ENCODE data around the gene AKT3.
A peak's percentile ranks its signal among the peaks of the same experiment; 100 is the strongest.
"Not testable (repeated sequence)": the region's sequence is repeated elsewhere in the genome, so short reads cannot be mapped to it uniquely, and the experiment has no call there.

Gene AKT3

DNA sequence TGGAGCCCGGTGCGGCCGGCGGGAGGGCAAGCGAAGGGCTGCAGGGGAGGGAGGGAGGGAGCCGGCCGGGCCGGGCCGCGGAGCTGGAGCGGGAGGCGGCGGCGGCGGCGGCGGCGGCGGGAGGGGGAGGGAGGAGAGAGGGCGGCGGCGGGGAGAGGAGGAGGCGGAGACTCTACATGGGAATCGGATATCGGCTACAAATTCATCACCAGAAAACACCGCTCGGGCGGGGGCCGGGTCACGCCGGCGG is at the start of gene AKT3:
Gene AKT3 (minus strand): TSS at position 42 of the 250 bp plus-strand sequence. CDS start 7,073 bp downstream, outside the sequence.
- no peak for DNase-seq

DNA sequence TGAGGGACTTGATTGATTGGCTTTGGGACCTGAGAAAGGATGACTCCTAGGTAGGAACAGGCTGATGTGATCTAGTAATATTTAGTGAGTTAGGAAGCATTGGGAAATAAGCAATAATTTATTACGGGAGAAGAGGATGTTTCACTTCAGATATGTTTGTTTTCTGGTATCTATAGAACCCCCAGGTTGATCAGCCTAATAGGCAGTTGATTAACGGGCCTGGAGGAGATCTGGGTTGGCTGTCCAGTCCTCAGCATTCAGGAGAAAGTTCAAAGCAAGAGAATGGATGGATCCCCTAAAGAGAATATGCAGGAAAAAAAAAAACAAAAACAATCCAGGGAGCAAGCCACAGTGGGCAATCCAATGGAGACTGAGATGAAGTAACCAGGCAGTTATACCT is 48.2 kb upstream of the AKT3 start:
- DNase-seq = no peak

DNA sequence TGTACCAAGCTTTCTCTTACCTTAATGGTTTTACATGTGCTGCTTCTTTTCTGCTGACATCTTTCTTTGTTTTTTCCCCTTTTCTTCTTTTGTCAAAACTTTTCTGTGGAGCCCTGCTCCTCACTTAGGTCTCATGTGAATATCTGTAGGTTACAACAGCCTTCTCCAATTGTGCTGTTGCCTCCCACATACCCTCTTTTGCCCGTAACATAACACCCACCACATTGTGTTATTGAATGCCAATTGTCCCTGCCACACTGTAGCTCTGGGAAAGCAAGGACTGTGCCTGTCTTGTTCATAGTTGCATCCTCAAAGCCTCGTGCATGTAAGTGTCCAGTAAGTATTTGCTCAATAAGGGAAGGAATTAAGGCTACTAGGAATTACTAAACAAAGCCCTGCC is 46.3 kb upstream of the AKT3 start:
- DNase-seq = no peak

DNA sequence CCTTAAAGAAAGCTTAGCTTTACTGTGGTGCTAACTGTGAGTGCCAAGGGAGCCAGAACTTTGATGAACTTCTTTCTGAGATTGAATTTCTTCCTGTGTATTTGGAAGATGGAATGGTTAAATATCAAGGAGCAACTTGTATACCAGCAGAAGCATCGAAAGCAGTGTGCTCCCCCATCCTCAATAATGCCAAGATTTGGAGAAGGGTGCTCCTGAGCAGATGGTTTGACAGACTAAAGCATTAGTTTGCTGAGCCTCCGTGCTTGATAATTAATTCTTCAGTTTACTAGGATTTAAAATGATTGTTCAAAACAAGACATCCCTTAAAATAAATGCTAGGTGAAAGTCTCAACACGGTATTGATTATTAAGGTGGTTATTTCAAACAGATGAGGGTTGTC is 42.4 kb upstream of the AKT3 start:
- no peak for DNase-seq

DNA sequence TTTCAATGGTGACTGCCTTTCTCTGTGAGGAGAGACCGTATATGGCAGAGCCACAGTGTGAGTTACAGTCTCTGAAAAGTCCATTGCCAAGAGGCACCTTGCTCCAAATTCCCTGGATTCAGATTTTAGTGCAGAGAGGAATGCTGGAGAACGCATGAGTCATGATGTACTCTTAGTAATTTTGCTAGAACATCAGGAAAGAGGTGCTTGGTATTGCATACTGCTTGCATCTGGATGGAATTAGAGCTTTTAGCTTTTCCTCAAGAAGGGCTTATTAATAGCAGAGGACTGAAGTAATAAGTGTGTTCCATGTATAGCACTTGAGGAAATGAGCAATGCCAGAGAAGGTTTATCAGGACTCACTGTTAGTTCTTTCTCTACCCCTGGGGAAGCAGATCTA is 40.5 kb upstream of the AKT3 start:
- no peak for DNase-seq

DNA sequence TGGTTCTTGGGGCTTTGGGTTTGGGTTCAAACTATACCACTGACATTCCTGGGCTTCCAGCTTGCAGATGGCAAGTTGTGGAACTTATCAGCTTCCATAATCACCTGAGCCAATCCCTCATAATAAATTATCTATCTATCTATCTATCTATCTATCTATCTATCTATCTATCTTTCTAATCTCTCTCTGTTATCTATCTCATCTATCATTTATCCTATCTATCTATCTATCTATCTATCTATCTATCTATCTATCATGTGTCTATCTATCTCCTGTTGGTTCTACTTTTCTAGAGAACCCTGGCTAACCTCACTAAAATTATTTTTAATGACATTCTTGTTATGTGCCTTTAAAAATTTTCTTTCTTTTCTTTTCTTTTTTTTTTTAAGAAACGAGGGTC is 35.8 kb upstream of the AKT3 start:
- no peak for DNase-seq

DNA sequence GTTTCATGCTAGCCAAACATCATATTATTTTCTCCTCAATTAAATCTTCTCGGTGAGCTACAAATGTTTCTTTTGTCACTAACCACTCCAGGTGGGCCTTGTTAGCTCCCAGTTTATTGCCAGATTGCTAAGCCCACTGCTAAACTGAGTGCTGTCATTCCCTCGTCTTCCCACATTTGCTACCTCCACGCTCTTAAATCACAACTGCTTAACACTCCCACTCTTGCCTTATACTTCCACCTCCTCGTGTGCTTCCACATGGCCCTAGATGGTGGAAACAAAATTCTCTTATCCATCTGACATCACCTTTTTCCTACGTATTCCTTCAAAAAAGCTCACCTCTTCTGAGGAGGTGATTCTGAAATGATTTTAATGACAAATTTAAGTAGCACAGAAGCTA is 34.6 kb upstream of the AKT3 start:
- DNase-seq = no peak

DNA sequence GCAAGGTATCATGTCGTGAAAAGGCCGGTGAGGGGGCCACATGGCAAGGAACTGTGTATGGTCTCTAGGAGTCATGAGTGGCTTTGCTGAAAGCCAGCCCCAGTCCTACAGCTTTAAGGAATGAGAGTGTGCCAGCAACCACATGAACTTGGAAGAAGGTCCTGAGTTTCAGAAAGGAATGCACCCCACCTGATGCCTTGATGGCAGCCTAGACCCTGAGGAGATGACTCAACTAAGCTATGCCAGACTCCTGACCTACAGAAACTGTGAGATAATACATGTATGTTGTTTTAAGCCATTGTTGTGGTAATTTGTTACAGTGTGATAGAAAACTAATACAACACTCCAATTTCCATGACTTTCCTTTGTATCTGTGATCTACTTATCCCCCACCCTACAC is 33.5 kb upstream of the AKT3 start:
- DNase-seq = no peak

DNA sequence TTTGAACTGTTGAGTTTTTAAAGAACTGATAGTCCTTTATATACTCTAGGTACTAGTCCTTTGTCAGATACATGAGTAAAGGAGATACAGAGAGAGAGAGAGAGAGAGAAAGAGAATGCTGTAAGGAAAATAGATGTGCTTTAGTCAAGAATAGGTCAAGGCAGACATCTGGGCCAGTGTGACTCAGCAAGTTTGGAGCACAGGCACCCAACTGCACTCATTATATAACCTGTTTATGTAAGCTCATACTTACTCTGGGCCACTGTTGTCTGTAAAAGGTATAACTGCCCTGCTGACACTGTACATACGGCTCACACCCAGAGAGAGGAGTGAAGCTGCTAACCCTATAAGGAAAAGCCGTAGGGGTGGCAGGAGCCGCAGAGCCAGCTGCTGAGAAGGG is 32.2 kb upstream of the AKT3 start:
- no peak for DNase-seq

DNA sequence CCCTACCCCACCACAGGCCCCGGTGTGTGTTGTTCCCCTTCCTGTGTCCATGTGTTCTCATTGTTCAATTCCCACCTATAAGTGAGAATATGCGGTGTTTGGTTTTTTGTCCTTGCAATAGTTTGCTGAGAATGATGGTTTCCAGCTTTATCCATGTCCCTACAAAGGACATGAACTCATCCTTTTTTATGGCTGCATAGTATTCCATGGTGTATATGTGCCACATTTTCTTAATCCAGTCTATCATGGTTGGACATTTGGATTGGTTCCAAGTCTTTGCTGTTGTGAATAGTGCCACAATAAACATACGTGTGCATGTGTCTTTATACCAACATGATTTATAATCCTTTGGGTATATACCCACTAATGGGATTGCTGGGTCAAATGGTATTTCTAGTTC is 27.0 kb upstream of the AKT3 start:
- DNase-seq = not testable (repeated sequence)

DNA sequence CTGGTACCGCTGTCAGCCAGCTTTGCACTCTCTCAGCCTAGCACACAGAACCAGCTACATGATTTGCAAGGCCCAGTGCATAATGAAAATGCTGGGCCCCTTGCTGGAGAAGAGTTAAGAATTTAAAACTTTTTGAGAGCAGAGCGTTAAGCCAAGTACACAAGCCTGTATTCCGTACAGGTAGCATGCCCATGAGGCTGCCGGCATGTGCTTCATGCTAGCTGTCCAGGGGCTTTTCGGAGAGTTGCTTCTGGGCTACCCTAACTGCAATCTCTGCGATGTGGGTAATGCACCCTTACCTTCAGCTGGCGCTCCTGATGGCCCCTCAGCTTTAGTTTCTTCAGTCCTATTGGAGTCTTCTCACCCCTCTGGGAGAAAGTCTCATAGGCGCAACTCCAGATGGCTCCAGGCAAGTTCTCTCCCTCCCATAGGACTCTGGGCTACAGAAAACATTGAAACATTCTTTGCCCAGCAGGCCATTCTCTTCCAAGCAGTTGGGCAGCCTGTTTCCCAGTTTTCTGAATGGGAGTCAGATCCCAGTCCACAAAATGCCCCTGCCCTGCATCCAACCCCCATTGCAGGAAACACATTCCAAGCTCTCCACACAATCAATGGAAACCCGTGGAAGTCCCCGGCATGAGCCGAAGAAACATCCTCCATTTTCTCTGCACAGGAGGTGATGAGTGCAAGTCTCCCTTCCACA is 5.7 kb upstream of the AKT3 start:
- DNase-seq = no peak

DNA sequence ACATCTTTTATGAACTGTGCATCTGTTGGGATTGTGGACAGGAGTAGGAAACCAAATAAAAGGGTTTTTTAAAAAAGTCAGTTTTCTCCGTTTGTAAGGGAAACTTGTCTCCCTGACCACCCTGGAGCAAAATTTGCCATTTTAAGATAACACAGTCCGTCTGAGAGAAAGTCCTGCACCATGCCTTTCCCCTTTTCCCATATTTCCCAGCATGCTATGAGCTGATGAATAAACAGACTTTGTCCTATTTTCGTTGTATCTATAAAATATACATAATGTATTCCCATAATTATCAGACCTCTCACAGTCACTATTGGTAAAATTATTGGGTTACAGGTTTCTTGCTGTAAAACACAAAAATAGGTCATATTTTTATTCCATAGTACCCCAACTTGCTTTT is 1.7 kb upstream of the AKT3 start:
- DNase-seq = no peak

DNA sequence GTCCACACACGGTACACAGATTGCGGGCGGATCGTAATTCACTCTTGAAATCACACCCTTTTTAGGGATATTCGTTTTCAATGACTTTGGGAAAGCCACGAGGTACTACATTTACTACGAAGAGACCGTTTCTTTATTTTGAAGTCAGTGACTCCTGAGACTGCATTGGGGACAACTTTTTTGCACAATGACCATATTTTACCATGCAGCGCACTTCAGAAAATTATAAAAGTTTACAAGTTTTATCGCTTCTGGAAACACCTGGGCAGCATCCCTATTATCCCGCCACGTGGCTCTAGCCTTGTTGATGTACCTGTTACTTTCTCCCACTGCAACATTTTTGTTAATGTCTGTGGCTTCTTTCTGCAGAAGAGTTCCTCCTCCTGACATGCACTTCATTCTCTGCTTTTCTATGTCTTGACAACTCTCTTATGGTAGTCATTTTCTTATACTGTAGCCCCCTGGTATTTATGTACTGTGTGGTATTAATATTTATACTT is 1.3 kb upstream of the AKT3 start:
- DNase-seq = no peak

DNA sequence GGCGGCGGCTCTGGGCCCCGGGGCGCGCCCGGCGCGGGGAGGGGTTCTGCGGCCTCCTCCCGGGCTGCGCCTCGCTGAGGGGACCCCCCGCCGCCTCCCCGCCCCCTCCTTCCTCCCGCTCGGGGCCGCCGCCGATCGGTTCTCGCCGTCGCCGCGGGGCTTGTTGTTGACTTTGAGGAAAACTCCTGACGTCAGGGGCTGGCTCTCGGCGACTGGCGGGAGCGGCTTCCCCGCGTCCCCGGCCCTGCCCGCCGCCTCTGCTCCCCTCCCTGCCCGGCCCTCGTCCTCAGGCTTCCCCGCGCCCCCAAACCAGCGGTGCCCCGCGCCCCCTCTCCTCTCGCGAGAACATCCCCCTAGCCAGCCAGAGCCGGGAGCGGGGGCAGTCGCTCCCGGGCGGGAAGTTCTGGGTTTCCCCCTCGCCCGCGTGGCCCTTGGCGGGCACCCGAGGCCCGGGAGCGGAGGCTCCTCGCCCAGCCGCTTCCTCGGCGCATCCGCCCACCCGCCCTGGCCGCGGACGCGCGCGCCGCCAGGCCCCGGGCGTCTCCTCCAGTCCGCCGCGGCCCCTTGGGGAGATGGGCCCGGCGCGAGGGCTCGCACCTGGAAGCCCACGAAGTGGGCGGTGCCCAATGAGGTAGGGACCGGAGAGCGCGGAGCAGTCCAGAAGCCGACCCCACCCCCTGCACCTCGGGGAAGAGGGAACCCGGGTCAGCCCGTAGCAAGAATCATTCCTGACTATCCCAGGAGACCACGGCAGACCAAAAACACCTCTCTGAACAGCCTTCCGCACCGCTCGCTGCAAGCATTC is 611 bp upstream of the AKT3 start:
- DNase-seq = peak; percentile 87

DNA sequence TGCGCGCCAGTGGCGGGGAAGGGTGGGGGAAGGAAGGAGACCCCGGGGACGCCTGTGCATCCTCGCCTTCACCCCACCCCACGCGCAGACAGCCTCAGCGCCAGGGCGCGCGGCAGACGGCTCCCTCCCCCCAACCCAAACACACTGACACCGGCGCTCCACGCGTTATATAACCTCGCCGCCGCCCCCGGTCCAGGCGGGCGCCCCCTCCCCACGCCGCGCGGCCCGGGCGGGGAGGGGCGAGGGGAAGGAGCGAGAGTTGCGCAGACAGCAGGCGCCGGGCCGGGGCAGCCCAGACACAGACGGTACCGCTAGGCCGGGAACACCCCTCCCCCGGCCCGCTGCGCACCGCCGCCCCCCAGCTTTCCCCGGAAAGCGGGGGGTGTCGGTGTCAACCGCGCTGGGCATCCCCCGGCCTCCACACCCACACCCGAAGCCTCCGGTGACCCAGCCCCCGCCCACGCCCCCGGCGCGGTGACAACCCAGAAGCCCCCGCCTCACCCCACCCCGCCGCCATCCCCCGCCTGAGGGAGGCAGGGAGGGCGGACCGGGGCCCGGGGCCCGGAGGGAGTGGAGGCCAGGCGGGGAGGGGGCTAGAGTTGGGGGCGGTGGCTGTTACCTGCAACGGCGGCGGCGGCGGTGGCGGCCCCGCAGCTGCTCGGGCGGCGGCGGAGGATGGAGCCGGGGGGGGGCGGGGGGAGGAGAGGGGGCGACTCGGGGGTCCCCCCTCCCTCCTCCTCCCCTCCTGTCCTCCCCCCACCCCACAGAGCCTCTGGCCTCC is 432 bp downstream of the AKT3 start:
- peak; percentile 72 for DNase-seq

DNA sequence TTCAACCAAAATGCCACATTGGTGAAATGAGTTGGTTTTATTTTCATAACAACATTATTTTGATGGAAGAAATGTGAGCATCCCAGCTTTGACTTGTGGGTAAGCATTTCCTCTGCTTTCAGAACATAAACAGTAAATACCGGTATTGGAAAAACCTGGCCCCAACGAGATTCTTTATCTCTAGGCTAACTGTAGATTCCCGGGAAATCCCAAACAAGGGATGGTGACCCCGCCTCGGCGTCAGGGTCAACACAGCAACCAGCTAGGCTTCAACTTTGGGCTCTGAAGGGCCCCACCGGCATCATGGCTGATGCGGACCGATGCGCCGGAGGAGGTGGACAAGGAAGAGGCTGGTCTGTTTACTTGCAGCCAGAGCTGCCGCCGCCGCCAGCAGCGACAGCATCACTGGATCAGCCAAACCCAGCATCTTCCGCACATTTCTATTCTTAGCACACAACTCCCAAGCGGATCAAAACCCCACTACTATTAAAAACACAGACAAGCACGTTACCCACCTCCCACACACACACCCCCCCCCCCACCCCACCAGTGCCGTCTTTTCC is 1.1 kb downstream of the AKT3 start:
- DNase-seq = peak; percentile 51

DNA sequence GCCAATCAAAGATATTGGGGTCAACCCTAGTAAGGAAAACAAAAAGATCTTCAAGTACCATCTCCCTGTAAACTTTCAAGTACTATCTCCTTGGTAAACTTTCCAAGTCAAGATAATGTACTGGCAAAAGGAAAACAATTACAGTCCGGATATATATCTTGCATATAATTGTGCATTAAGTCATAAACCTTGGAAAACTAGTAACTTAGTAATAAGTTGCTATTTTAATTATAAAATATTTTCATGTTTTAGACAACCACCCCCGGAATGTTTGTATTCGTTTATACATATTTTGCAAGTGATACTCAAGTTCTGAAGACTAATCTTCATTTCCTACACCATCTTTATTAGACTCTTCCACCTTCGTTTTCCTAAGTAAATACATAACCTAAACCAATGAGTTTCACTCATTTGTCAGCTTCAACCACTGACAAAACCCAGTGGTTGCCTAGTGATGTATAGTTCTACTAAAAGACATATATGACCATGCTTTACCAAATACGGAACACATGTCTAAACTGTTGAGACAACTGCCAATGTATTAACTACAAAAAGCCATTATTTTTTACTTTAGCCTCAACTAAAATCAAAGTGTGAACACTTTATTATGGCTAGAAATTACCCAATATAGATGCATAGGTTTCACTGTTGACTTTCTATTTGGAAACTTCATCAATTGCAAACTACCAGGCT is 1.7 kb downstream of the AKT3 start:
- DNase-seq = no peak

DNA sequence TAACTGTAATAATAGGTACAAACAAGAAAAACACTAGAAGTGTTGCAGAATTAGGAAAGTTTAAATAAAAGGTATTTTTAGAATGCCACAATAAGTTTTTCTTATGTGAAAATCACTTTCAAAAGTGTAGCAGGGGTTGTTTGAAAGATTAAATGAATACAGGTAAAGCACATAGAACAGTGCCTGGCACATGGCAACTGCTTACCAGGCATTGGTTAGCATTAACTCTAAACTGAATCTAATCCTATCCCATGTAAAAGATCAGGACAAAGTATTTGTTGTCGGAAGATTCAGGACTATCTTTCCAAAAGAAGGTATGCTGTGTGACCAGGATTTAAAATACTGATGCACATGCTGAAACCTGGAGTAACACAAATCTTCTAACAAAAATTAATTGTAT is 3.3 kb downstream of the AKT3 start:
- DNase-seq = no peak

DNA sequence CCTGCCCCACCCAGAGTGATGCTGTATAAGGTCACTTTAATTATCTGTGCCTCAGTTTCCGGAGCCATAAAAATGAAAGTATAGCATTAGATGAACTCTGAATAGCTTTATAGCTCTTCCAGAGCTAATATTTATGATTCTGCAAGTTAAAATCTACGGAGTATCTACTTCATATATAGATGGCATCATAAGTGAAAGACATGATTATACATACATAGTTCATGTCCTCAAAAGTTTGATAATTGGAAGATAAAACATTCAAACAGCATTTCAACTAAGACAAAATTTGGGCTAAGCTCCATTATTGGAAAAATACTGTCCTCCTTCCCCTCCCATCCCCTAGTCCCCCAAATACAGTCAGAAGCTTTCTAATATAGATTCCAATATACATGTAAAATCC is 4.2 kb downstream of the AKT3 start:
- DNase-seq = no peak

DNA sequence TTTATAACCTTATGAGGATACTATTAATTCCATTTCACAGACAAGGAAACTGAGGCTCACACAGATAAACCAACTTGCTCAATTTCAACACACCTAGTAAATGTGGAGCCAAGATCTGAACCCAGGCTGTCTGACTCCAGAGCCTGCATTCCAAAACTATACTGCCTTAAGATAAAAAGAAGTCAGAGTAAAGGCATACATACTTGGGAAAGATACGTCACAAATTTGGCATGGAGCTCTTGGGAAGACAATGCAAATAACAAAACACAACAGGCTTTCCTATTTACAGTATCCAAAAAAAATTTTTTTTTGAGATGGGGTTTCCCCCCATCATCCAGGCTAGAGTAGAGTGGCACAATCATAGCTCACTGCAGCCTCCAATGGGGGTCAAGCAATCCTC is 5.9 kb downstream of the AKT3 start:
- DNase-seq = no peak

DNA sequence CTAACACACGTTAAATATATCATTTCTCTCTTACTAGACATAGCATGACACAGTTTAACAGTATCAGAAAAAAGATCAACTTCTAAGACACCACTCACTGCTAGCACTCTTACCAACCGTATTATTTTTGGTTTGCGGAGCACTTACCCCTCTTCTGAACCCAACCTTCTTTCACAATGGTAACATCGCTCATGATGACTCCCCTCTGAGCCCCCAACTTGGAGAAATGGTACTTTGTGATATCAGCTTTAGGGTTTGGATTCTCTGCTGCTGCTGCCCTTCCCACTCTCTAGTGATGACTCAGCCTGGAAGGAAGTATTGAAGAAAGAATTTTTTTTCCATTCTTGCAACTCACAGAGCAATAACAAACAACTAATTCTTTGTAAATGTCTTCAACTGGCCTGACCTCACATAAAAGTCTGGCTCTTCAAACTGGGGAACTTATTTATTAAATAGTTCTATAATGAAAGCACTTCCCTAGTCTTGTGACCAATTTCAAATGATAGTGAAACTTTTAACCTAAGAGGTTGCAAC is 7.0 kb downstream of the AKT3 start:
- peak; percentile 10 for DNase-seq

DNA sequence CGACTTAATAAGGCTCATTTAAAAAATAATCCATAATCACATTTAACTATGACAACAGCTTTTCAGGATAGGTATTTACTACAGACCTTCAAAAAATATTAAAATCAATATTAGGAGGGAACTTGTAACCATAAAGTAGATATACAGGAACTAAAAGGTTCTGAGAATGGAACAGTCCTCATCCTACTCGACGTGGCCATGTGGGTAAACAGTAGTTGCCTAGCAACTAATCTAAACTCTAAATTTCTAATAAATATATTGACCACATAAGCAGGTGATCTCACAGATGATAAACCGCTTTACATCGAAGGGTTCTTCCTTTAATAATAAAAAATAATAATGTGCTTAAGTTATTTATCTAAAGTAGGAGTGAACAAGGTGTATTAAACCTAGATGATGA is 7.9 kb downstream of the AKT3 start:
- DNase-seq = no peak

DNA sequence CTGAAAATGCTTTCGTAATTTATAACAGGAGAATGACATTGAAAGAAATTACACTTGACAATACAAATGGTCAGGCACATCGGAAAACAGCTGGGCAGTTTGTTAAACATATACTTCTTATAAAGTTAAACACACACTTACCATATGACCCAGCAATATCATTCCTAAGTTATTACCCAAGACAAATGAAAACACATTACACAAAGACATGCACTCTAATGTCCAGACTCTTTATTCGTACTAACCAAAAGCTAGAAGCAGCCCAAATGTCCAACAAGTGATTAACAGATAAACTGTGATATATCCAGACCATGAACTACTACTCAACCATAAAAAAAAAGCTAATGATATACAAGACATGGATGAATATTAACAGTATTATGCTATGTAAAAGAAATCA is 8.5 kb downstream of the AKT3 start:
- DNase-seq = no peak

Measured in activated CD4-positive, alpha-beta T cell treated with anti-CD3 and anti-CD28 coated beads, Interleukin-2, amount 50 U/mL, for 1 hour (primary cell).